GM12874 (cell line): Measurements from ENCODE around the gene CENPE.

Experiments
- TF ChIP-seq, protein P1 (sequence below): IDR thresholded peaks from 2 replicates; pipeline ENCODE4 v1.5.1; 2011; ENCODE audit warnings: low read depth, mild to moderate bottlenecking, control low read depth, low read length, moderate library complexity; ENCODE audit not compliant: insufficient read depth

CENPE gene

DNA sequence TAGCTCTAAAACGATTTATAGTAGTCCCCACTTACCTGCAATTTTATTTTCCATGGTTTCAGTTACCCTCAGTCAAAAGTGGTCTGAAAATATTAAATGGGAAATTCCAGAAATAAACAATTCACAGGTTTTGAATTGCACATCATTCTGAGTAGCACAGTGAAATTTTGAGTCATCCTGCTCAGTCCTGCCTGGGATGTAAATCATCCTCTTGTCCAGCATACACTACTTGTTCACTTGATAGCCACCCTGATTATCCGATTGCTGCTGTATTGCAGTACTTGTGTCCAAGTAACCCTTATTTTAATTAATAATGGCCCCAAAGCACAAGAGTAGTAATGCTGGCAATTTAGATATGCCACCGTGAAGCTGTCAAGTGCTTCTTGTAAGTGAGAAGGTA is 75.0 kb downstream of the CENPE start:
- TF ChIP-seq, protein P1, sequence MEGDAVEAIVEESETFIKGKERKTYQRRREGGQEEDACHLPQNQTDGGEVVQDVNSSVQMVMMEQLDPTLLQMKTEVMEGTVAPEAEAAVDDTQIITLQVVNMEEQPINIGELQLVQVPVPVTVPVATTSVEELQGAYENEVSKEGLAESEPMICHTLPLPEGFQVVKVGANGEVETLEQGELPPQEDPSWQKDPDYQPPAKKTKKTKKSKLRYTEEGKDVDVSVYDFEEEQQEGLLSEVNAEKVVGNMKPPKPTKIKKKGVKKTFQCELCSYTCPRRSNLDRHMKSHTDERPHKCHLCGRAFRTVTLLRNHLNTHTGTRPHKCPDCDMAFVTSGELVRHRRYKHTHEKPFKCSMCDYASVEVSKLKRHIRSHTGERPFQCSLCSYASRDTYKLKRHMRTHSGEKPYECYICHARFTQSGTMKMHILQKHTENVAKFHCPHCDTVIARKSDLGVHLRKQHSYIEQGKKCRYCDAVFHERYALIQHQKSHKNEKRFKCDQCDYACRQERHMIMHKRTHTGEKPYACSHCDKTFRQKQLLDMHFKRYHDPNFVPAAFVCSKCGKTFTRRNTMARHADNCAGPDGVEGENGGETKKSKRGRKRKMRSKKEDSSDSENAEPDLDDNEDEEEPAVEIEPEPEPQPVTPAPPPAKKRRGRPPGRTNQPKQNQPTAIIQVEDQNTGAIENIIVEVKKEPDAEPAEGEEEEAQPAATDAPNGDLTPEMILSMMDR, result no peak

DNA sequence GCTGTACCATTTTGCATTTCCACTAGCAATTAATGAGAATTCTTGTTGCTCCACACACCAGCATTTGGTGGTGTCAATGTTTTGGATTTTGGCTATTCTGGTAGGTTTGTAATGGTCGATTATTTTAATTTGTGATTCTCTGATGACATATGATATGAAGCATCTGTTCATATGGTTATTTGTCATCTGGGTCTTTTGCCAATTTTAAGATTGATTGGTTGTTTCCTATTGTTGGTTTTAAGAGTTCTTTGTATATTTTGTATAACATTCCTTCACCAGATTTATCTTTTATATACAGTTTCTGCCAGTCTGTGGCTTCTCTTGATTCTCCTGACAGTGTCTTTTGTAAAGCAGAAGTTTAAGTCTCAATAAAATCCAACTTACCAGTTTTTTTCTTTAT is 80.0 kb downstream of the CENPE start:
- TF ChIP-seq, protein P1, result no peak

DNA sequence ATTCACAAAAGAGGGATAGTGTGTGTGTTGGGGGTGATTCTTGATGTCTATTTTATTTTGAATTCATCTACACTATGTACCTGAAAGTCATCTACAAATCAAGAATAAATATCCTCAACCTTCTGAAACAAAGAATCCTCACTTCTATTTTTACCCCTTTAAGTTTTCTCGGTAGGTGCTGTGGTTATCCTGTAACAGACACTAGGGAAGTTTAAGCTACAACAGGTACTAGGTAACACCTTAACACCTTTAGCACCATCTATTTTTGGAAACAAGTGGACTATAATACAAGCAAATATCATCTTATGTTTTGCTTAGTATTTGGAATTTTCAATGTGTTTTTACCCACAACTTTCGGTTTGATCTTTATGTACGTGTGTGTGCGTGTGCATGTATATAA is 86.5 kb downstream of the CENPE start:
- TF ChIP-seq, protein P1, result no peak

DNA sequence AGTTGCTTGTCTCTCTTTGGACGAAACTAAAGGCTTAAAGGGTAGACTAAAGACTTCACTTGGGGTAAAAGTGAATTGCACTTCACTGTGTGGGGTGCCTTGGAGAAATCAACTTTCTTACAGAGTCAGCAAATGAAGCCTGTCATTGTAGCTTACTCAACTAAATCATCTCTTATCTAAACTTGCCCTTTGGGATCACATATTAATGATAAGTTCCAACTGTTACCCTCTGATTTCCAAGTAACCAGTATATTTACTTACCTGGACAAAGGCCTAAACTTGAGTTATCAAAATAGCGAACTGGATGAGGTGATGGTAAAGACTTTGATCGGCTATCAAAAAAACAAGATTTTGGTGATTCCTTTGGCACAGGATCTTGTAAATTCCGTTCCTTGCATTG is 89.6 kb downstream of the CENPE start:
- TF ChIP-seq, protein P1, result no peak

DNA sequence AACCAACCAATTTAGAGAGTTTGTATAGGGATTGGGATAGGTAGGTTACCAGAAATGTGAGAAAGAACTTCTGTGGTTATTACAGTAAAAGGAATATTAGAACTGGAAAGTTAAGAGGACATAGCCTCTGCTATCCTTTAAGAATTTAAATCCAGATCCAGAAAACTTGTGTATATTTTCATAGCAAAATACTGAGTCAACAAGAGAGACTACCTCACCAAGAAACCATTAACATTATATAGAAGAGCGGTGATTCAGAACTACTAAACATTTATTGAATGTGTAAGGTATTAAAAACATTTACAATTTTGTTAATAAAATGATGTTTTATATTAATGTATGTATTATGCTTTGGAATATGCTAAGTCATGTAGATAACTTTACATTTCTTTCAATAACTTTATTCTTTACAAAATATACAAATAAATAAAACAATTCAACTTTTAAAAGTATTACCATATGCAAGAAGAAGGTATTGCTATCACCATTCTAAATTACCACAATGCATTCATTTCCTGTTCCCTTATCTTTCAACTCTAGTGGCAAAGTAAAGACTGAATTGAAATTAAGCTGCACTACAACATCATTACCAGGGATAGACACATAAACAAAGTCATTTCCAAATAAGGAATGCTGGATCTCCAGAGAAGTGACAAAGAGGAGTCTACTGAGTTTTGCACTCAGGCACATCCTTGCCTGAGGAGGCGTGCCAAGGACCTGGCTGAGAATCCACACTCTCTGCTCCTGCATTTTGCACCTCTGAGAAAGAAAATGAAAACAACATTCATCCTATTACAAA is 92.4 kb downstream of the CENPE start:
- TF ChIP-seq, protein P1, result no peak

DNA sequence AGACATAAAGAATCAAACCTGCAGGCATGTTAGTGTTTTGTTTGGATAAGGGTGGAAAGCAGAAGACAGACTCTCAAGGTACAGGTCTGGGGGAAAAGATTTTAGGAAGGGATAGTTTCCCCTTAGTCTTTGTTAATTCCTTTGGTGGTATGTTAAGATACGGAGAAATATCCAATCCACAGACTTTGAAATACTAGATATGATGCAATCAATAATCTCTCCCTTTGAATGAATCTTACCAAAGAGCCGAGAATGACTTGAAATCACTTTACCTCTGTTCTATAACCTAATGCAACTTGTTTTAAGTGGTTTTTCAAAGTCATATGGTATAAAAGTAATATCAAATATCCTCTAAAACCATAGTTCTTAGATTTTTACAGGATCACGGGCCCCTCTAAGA is 93.3 kb downstream of the CENPE start:
- TF ChIP-seq, protein P1, result no peak

DNA sequence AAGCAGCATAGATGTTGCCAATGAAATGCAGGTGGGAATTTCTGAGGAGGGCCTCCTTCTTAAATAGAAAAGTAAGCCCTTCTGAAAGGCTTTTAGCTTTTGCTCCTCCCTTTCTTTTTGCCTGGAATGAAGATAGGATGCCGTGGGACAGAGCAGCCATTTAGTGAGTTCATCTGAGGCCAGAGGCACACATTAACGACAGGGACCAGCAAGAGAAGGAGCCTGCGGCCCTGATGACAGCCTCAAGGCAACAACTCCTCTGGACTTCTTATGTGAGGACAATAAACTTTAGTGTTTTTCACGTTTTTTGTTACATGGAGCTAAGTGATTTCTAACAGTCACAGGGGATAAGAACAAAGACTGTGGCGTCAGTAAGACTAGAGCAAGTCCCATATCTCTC is 97.5 kb downstream of the CENPE start:
- TF ChIP-seq, protein P1, result no peak
